GM12875 (cell line): ENCODE data around the gene TPPP.
"Not testable (repeated sequence)": the region's sequence is repeated elsewhere in the genome, so short reads cannot be mapped to it uniquely, and the experiment has no call there.

Experiments used
- H3K4me3 ChIP-seq: one replicate; pipeline ENCODE4 v1.5.1; 2011; ENCODE audit warnings: low read depth, low read length, control low read depth
- CTCF ChIP-seq: IDR thresholded peaks from 2 replicates; pipeline ENCODE4 v1.5.1; 2011; ENCODE audit warnings: low read depth, mild to moderate bottlenecking, control low read depth, inconsistent platforms, low read length, moderate library complexity, borderline replicate concordance; ENCODE audit not compliant: insufficient read depth

TPPP gene

GRCh38 chr5:696191-696590 lies 3.0 kb upstream of the TPPP start:
- H3K4me3 ChIP-seq: not testable (repeated sequence)

GRCh38 chr5:695475-695874 lies 2.3 kb upstream of the TPPP start:
- not testable (repeated sequence) for H3K4me3 ChIP-seq

GRCh38 chr5:694042-694431 lies 885 bp upstream of the TPPP start:
- not testable (repeated sequence) for H3K4me3 ChIP-seq

- not testable (repeated sequence) for H3K4me3 ChIP-seq
These were observed 567 bp downstream of the TPPP start for GRCh38 chr5:692529-693041.

- TF ChIP-seq CTCF: no peak
These were observed 1.2 kb downstream of the TPPP start for GRCh38 chr5:691817-692528.

GRCh38 chr5:691049-691448 lies 2.1 kb downstream of the TPPP start:
- not testable (repeated sequence) for H3K4me3 ChIP-seq

More at GRCh38 chr5:691817-692528, 1.2 kb downstream of the TPPP start:
- H3K4me3 ChIP-seq: no peak overlapping the region

GRCh38 chr5:690293-690692 lies 2.9 kb downstream of the TPPP start:
- H3K4me3 ChIP-seq: not testable (repeated sequence)

- H3K4me3 ChIP-seq: not testable (repeated sequence)
These were observed 4.7 kb downstream of the TPPP start for GRCh38 chr5:688348-689010.

- not testable (repeated sequence) for H3K4me3 ChIP-seq
These were observed 6.2 kb downstream of the TPPP start for GRCh38 chr5:686936-687335.

GRCh38 chr5:686172-686523 lies 7.0 kb downstream of the TPPP start:
- H3K4me3 ChIP-seq: not testable (repeated sequence)

GRCh38 chr5:685262-686171 lies 7.6 kb downstream of the TPPP start:
- TF ChIP-seq CTCF: no peak
- no peak overlapping the region for H3K4me3 ChIP-seq

- H3K4me3 ChIP-seq: no peak overlapping the region
These were observed 8.4 kb downstream of the TPPP start for GRCh38 chr5:684751-685216.

More at GRCh38 chr5:684751-685216, 8.4 kb downstream of the TPPP start:
- no peak for TF ChIP-seq CTCF
